NCI-H526 treated with DMSO at 0.1 percent for 48 hours (cell line): ENCODE results near the gene POLR3A.
"Not testable (repeated sequence)": the region's sequence is repeated elsewhere in the genome, so short reads cannot be mapped to it uniquely, and the experiment has no call there.

Experiments
- DNase-seq: peaks from one replicate; lab custom pipeline; 2025; lab: John Stamatoyannopoulos, UW

The POLR3A gene

GRCh38 chr10:78019264-78019663 lies 10.1 kb downstream of the POLR3A start:
- no peak for DNase-seq

- no peak for DNase-seq
Measured at GRCh38 chr10:78017856-78018255, 11.5 kb downstream of the POLR3A start.

DNA sequence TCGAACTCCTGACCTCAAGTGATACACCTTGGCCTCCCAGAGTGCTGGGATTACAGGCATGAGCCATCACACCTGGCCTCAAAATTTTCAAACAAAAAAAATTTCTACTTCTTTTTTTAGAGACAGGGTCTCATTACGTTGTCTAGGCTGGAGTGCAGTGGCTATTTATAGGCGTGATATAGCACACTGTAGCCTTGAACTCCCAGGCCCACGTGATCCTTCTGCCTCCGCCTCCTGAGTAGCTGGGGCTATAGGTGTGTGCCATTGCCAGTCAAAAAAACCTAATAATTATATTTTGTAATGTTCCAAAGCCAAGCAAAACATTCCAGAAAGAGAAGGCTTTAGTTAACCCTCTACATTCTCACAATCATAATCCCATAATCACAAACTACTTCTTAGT lies 13.8 kb downstream of the POLR3A start:
- DNase-seq: no peak

DNA sequence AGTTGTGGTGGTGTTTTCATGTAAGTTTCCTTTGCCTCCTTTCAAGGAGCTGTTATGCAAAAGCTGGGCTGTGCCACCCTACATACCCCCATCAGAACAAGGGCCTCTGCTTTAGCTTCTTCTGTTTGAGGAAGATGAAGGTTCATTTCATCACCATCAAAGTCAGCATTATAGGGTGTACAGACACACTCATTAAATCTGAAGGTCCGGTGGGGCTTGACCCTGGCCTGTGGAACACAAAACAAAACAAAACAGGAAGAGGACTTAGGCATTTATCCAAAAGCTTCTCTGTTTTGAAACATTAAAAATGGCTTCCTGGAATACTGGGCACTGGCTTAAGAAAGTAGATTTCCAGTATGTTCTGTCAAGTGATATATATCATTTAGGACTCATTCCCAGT lies 15.8 kb downstream of the POLR3A start:
- no peak for DNase-seq

GRCh38 chr10:78011065-78011464 lies 18.2 kb downstream of the POLR3A start:
- no peak for DNase-seq

DNA sequence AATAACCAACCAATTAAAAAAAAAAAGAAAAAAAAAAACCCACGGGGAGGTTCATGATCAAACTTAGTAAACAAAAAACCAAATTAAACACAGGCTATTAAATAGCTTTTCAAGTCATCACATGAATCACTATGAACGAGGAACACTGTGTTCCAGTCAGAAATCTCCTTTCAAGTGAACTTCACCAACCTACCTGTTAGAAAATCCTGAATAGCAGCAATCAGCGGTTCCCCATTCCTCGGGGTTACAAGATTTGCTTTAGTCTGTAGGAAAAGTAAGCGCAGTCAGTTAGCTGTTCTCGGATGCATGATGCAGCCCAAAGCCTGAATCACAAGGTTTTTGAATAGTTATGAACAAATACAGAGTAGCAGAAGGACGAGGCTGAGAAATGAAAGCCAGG lies 19.0 kb downstream of the POLR3A start:
- no peak for DNase-seq

DNA sequence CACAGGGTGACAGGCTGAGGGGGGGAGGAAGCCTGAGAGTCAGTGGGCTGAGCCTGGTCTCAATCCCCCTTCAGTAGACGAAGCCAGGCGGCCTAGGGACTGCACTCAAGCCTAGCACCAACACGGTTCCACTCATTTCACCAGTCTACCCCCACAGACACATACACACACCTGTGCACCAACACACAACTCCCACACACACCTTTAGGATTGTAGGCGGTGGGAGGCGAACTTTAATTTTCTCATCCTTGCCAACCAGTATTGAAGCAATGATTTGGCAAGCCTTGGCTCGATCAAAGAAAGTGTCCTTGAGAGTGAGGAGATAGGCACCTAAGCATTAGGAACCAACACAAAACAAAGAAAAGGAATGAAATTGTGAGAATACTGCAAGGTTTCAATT lies 19.7 kb downstream of the POLR3A start:
- DNase-seq: no peak

DNA sequence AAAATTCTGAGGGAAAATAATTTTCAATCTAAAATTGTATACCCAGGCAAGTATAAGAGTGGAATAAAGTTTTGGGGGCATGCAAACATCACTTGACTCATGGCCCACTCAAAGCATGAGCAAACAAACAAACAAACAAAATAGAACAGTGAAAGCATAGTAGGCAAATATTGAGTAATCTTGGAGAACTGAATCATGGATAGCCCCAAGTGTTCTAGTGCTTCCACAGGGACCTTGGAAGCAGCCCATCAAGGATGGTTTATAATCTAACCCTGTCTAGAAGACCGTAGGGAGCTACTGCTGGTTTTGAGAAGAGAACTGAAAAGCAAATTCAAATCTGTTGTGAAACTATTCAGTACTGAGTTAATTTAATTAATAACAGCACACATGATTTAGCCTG lies 22.1 kb downstream of the POLR3A start:
- DNase-seq: no peak

DNA sequence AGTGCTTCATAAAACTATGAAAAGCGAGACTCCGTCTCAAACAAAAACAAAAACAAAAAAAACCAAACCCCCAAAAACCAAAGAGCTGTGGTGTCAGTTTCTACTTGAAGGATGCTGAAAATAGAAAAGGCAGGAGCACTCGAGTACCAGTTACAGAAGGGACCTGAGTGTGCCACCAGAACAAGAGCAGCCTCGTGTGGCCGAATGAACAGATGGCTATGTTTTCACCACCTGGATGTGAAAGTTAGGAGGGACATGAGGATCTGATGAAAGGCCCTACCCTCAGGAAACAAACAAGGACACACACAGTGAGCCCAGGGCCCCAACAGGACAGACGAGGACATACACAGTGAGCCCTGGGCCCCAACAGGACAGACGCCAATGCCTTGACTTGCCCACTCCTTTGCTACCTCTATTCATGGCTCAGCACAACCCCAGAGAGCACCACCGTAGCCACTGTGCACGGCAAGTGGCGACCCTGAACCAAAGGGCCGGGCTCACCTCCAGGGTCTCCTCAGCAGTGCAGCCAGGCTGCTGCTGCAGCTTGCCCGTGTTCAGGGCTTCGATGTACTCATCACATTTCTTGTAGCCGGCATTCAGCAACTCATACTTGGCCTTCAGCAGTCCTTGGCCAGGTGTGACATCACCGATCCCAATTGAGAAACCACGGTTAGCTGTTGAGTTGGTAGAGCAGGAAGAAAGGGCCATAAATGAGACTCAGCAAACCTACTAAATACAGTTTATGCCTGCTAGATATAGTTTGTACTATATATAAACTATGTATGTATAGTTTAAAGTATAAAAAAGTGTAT lies 24.9 kb downstream of the POLR3A start:
- DNase-seq: no peak

- no peak for DNase-seq
Measured at GRCh38 chr10:78002541-78003288, 26.6 kb downstream of the POLR3A start.

GRCh38 chr10:78000956-78001472 lies 28.3 kb downstream of the POLR3A start:
- DNase-seq: no peak

DNA sequence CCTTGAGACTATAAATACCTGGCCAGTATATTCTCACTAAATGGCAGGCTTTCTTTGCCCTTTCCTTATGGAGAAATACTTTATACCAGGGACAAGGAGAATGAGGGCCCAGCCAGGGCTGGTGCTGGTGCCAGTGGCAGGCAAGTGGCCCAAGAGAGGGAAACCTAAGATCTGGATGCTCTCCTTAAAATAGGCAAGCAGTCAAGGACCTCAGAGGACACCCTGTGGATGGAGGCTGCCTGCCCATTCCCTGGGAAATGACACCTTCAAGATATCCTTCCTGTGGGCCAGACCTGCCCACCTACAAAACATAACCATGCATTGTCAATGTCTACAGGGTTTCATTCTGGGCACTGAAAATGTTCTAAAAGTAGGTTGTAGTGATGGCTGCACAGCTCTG lies 29.1 kb downstream of the POLR3A start:
- no peak for DNase-seq

DNA sequence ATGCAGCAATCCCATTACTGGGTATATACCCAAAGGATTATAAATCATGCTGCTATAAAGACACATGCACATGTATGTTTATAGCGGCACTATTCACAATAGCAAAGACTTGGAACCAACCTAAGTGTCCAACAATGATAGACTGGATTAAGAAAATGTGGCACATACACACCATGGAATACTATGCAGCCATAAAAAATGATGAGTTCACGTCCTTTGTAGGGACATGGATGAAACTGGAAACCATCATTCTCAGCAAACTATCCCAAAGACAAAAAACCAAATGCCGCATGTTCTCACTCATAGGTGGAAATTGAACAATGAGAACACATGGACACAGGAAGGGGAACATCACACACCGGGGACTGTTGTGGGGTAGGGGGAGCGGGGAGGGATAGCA lies 30.5 kb downstream of the POLR3A start:
- DNase-seq: not testable (repeated sequence)

- no peak for DNase-seq
Measured at GRCh38 chr10:77993620-77994019, 35.7 kb downstream of the POLR3A start.

- no peak for DNase-seq
Measured at GRCh38 chr10:77989081-77989724, 40.1 kb downstream of the POLR3A start.

DNA sequence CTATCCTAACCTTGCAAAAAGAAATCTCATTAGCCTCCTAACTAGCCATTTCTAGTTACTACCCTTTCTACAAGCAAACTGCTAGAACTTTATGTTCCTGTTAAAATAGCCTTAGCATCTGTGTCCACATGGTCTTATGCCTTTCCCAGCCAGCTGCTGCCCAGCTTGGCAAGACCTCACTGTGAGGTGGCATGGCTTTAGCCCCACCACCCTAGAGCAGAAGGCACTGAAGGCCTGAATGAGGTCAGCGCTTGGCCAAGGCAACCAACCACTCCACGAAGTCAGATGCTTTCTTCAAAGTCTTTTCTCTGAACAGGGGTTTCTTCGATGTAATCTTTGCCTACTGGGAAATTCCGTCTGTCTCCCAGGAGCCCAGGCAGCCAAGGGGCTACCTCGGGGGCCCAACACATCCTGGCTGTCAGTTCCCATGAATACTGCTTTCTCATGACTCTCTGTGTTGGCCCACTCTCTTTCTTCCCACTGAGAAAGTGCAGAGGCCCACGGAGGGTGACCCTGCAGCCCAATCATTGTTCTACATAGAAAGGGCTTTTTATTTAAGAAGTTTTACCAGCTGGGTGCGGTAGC lies 41.6 kb downstream of the POLR3A start:
- no peak for DNase-seq

DNA sequence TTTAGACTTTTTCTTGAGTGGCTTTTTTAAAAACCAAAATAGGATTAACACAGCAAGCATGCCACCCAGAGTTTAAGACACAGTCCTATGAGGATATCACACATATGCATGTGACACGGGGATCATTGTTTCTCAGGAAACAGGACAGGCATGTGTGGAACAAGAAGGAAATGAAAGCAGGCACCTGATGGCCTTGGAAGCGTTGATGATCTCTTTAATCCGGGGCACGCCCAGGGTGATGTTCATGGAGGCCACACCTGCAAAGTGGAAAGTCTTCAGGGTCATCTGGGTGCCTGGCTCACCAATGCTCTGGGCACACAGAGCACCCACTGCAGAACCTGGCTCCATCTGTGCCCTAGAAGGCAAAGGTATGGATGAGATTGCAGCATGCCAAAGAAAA lies 44.3 kb downstream of the POLR3A start:
- no peak for DNase-seq

DNA sequence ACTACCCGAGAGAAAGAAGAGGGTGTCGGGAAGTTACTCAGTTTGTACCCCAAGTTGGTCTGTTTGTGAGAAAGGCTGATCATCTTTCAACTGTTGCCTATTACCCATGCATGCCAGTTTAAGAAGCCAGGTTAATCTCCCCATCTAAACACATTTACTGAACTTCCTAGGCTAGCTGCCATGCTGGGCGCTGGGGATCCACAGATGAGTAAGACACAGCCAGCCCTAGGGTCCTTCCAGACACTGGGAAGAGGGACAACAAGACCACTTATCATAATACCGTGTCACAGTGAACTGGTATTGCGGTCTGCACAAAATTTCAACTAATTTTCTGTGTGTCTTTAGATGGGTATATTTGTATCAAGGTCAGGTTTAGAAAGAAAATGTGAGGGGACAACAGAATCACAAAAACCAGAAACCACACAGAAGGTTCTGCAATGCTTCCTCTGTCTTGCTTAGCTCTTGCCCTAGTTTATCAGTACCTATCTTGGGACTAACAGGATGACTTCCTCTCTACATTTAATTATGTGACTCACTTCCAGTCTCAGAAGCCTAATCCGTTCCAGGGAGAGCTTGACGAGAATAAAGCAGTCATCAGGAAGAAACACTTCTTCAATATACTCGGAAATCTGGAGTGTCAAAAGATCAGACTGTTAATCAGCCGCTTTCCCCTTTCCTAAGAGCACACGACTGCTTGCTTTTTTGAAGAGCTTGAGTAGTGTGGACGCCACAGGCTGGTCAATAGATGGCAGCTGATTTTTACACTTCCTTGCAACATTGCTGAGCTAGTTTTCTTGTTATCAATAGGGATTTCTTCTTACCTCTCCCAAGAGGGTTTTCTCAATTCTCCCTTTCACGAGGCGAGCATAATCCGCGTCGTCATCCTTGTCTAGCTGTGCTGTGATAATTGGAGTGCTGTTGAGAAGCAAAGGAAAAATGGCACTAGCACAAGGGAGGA lies 45.7 kb downstream of the POLR3A start:
- DNase-seq: no peak

GRCh38 chr10:77981281-77981680 lies 48.0 kb downstream of the POLR3A start:
- DNase-seq: no peak

- DNase-seq: no peak
Measured at GRCh38 chr10:77979221-77979620, 50.1 kb downstream of the POLR3A start.

DNA sequence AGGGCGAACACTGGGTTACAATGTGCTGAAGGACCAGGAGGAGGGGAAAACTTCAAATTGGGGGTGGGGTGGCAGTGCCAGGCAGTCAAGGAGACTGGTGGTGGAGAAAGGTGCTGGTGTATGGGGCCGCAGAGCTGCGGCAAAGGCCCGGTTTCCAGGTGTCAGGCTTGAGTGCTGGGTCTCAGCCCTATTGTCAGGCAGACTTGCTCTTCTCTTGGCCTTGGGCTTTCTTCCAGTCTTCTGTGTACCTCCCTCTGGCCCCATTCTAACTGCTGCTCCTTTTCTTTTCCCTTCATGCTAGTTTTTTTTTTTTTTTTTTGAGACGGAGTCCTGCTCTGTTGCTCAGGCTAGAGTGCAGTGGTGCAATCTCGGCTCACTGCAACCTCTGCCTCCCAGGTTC lies 51.0 kb downstream of the POLR3A start:
- no peak for DNase-seq
